Neural cell (in vitro differentiated cells): Measurements from ENCODE around the gene SLC43A3.
"Not testable (repeated sequence)": the region's sequence is repeated elsewhere in the genome, so short reads cannot be mapped to it uniquely, and the experiment has no call there.

Experiments used
- CTCF ChIP-seq: fragments of 450-650 bp; IDR thresholded peaks from 2 replicates; pipeline ENCODE4 v1.5.1; 2014; ENCODE audit warnings: antibody characterized with exemption, mild to moderate bottlenecking, moderate library complexity; ENCODE audit not compliant: poor library complexity, severe bottlenecking
- EP300 ChIP-seq: fragments of 450-650 bp; conservative IDR thresholded peaks from 2 replicates; pipeline ENCODE4 v1.6.1; 2014; ENCODE audit warnings: antibody characterized with exemption, mild to moderate bottlenecking, moderate library complexity; ENCODE audit not compliant: poor library complexity, severe bottlenecking
- EZH2 ChIP-seq: fragments of 200-600, 300-800 bp; shearing (Covaris generic), sonication (generic); IDR thresholded peaks from 2 replicates; pipeline ENCODE4 v1.6.1; 2014; ENCODE audit warnings: antibody characterized with exemption, low read length, borderline replicate concordance, mild to moderate bottlenecking; ENCODE audit not compliant: insufficient read depth, poor library complexity, severe bottlenecking
- MXI1 ChIP-seq: fragments of 450-650 bp; conservative IDR thresholded peaks from 2 replicates; pipeline ENCODE4 v1.6.1; 2014; ENCODE audit warnings: antibody characterized with exemption, mild to moderate bottlenecking; ENCODE audit not compliant: poor library complexity, severe bottlenecking
- POLR2AphosphoS5 ChIP-seq: IDR thresholded peaks from 2 replicates; pipeline ENCODE4 v1.6.1; 2012
- RAD21 ChIP-seq: fragments of 450-650 bp; conservative IDR thresholded peaks from 2 replicates; pipeline ENCODE4 v1.6.1; 2014; ENCODE audit warnings: antibody characterized with exemption, mild to moderate bottlenecking, moderate library complexity
- REST ChIP-seq: IDR thresholded peaks from 2 replicates; pipeline ENCODE4 v1.6.1; 2012; ENCODE audit warnings: borderline replicate concordance
- SMC3 ChIP-seq: fragments of 450-650 bp; conservative IDR thresholded peaks from 2 replicates; pipeline ENCODE4 v1.6.1; 2014; ENCODE audit warnings: antibody characterized with exemption, mild to moderate bottlenecking, moderate library complexity; ENCODE audit not compliant: poor library complexity
- TAF1 ChIP-seq: IDR thresholded peaks from 2 replicates; pipeline ENCODE4 v1.6.1; 2012; ENCODE audit warnings: low read depth

GRCh38 chr11:57445122-57445394 lies 18.1 kb upstream of the SLC43A3 start:
- not testable (repeated sequence) for TF ChIP-seq CTCF, TAF1, EZH2, POLR2AphosphoS5, RAD21, EP300, MXI1, SMC3, REST
